ENCODE measurements around the gene OR4B1. TPM values are rescaled to one million over a fixed set of nuclear protein-coding genes. Genes with fewer than 3 reads are reported as not detected.

OR4B1 gene
- total RNA-seq, 1 experiment from 2014 or later = not detected

GRCh38 chr11:48193876-48194275, 22.7 kb upstream of the OR4B1 start:
- no peak overlapping the region for H3K4me3 Mint-ChIP-seq
- Histone ChIP-seq H3K23ac (ENCODE audit: insufficient read length, low read depth, low read length) (no peak overlapping the region), H2BK5ac (ENCODE audit: insufficient read length, low read length) (no peak overlapping the region), H2BK120ac (ENCODE audit: low read depth, low read length, poor library complexity, severe bottlenecking) (no peak overlapping the region), H3K4me1 (ENCODE audit: insufficient read depth, low read length) (no peaks in the 10 kb centered on the region), H3K79me2 (ENCODE audit: insufficient read depth, low read length) (no peaks in the 10 kb centered on the region), H2BK12ac (ENCODE audit: insufficient read length, low read depth, low read length) (no peak overlapping the region), H3K23me2 (ENCODE audit: insufficient read length, low read depth, low read length, poor library complexity, severe bottlenecking) (no peaks in the 10 kb centered on the region), H3K4ac (ENCODE audit: low read depth, low read length) (no peak overlapping the region), H2AK5ac (ENCODE audit: insufficient read length, low read length) (no peak overlapping the region), H3K56ac (ENCODE audit: insufficient read length, low read depth, low read length) (no peak overlapping the region), H3K4me2 (ENCODE audit: insufficient read depth, insufficient read length, low read length) (no peak overlapping the region), H3K79me1 (ENCODE audit: insufficient read depth, low read depth, low read length, poor library complexity, severe bottlenecking) (no peaks in the 10 kb centered on the region), H3K27ac (ENCODE audit: insufficient read length, low read depth, low read length) (no peak overlapping the region), H3T11ph (ENCODE audit: low read length) (no peak overlapping the region), H4K8ac (replicated peaks; ENCODE audit: insufficient read length, low read depth, low read length) (no peak overlapping the region), H3K9me3 (ENCODE audit: control insufficient read depth, low read depth, low read length) (peaks cover 41% of the 10 kb centered on the region), H4K91ac (ENCODE audit: insufficient read length, low read depth, low read length) (no peak overlapping the region), H3K27me3 (ENCODE audit: insufficient read depth, low read length) (no peaks in the 10 kb centered on the region), H3K9ac (ENCODE audit: extremely low read depth, insufficient read length, low read length) (no peak overlapping the region), H2BK15ac (ENCODE audit: low read depth, low read length) (no peak overlapping the region), H4K5ac (ENCODE audit: insufficient read length, low read depth, low read length) (no peak overlapping the region), H2AFZ (ENCODE audit: low read length) (no peak overlapping the region), H3K18ac (ENCODE audit: insufficient read length, low read depth, low read length) (no peak overlapping the region), H4K20me1 (ENCODE audit: control insufficient read depth, insufficient read depth, insufficient read length) (no peaks in the 10 kb centered on the region), H3K14ac (ENCODE audit: insufficient read depth, low read length) (no peak overlapping the region), H2BK20ac (ENCODE audit: low read depth, low read length, poor library complexity, severe bottlenecking) (no peak overlapping the region)
- peaks cover 88 to 89% of the 10 kb centered on the region in 2 experiments for H3K9me3 Mint-ChIP-seq
- no CpG with 5 or more reads among the region's 2 CpGs for WGBS (ENCODE audit: extremely low coverage, insufficient read length, low lambda C conversion rate)
- peaks cover 1% of the 10 kb centered on the region; the same call in 1 of the 2 replicates for H3K27me3 Mint-ChIP-seq (ENCODE audit: low read depth)
- H3K4me1 Mint-ChIP-seq = no peaks in the 10 kb centered on the region
- DNase-seq = no peak
- H3K27ac Mint-ChIP-seq = no peak overlapping the region
- peaks cover 0 to 15% (median 0%) of the 10 kb centered on the region in 3 experiments; a peak in 3 of 7 replicates for H3K36me3 Mint-ChIP-seq (ENCODE audit: insufficient read depth in 1 of 3, low read depth in 3 of 3)
- no peak for TF ChIP-seq CTCF (conservative IDR thresholded peaks at IDR 0.05)

All from H9 (cell line).